Activated CD8-positive, alpha-beta T cell treated with anti-CD3 and anti-CD28 coated beads, Interleukin-2, amount 10 ng/mL, durations not matched to agents 7 days and 5 days (primary cell): ENCODE results near the gene SH3YL1. TPM values are rescaled to one million over a fixed set of nuclear protein-coding genes. Genes with fewer than 3 reads are reported as not detected.

Experiments
- ATAC-seq: fragments of 150-1000 bp; cut with Tn5 transposase; one replicate; pipeline ENCODE4 v1.10.0; 2021; ENCODE audit warnings: moderate library complexity
- CTCF ChIA-PET: fragments of 350-600 bp; sonication (Branson Sonifier 250); formaldehyde crosslinking; loops from one replicate; lab custom pipeline; 2021; ENCODE audit warnings: antibody characterized with exemption; lab: Charles Lee
- POLR2A ChIA-PET: fragments of 350-600 bp; sonication (Branson Sonifier 250); formaldehyde crosslinking; loops from one replicate; lab custom pipeline; 2021; ENCODE audit warnings: antibody characterized with exemption; lab: Charles Lee
- DNase-seq: peaks from one replicate; pipeline ENCODE4 v3.0.0-alpha.2; 2020
- H3K27ac Mint-ChIP-seq: one replicate; pipeline ENCODE4 v1.8.0; 2021; ENCODE audit warnings: mild to moderate bottlenecking, mixed read lengths
- H3K27me3 Mint-ChIP-seq: one replicate; pipeline ENCODE4 v1.8.0; 2021; ENCODE audit warnings: low read depth, mixed read lengths
- H3K36me3 Mint-ChIP-seq: one replicate; pipeline ENCODE4 v1.8.0; 2021; ENCODE audit warnings: low read depth, mixed read lengths
- H3K4me1 Mint-ChIP-seq: one replicate; pipeline ENCODE4 v1.8.0; 2021; ENCODE audit warnings: low read depth, mixed read lengths
- H3K4me3 Mint-ChIP-seq: one replicate; pipeline ENCODE4 v1.8.0; 2021; ENCODE audit warnings: mild to moderate bottlenecking, mixed read lengths
- H3K9me3 Mint-ChIP-seq: one replicate; pipeline ENCODE4 v1.8.0; 2022; ENCODE audit warnings: mixed read lengths; ENCODE audit not compliant: insufficient read depth
- total RNA-seq, 2 experiments: library from RNA; stranded (reverse); gene quantifications; one replicate each; pipeline ENCODE4 v1.2.3, GENCODE V29; 2021

Gene SH3YL1
- total RNA-seq, 2 experiments from 2014 or later: 10.9 to 13.2 TPM

- Mint-ChIP-seq H3K4me1 (no peaks in the 10 kb centered on the region), H3K4me3 (no peak overlapping the region), H3K9me3 (no peaks in the 10 kb centered on the region), H3K27ac (no peak overlapping the region), H3K27me3 (no peaks in the 10 kb centered on the region), H3K36me3 (peaks cover 45% of the 10 kb centered on the region)
- DNase-seq (no peak), ATAC-seq (no peak)
- CTCF ChIA-PET: no interaction called here
- POLR2A ChIA-PET: no interaction called here
These were observed 16.3 kb upstream of the SH3YL1 start for GRCh38 chr2:279956-280649.

- ChIA-PET POLR2A (interaction anchor here (1.0 kb wide), 1 partner anchor 11 kb away, joined by 3 read pairs; no protein-coding TSS in a partner anchor), CTCF (no interaction called here)
- H3K36me3 Mint-ChIP-seq: peaks cover 50% of the 10 kb centered on the region
These were observed 15.5 kb upstream of the SH3YL1 start for GRCh38 chr2:279366-279765.

GRCh38 chr2:278927-279320, 15.1 kb upstream of the SH3YL1 start:
- no peak for DNase-seq
- no peaks in the 10 kb centered on the region for H3K27me3 Mint-ChIP-seq
- ATAC-seq: no peak
- no peaks in the 10 kb centered on the region for H3K4me1 Mint-ChIP-seq
- peaks cover 52% of the 10 kb centered on the region for H3K36me3 Mint-ChIP-seq
- H3K4me3 Mint-ChIP-seq: no peak overlapping the region
- H3K9me3 Mint-ChIP-seq: no peaks in the 10 kb centered on the region
- H3K27ac Mint-ChIP-seq: no peak overlapping the region
- ChIA-PET POLR2A (interaction anchor here (1.0 kb wide), 1 partner anchor 12 kb away, joined by 3 read pairs; no protein-coding TSS in a partner anchor), CTCF (no interaction called here)

More at GRCh38 chr2:279366-279765, 15.5 kb upstream of the SH3YL1 start:
- H3K9me3 Mint-ChIP-seq: no peaks in the 10 kb centered on the region
- H3K4me3 Mint-ChIP-seq: no peak overlapping the region
- ATAC-seq: no peak
- H3K27me3 Mint-ChIP-seq: no peaks in the 10 kb centered on the region
- no peak for DNase-seq
- H3K4me1 Mint-ChIP-seq: no peaks in the 10 kb centered on the region
- no peak overlapping the region for H3K27ac Mint-ChIP-seq

GRCh38 chr2:278312-278926, 14.6 kb upstream of the SH3YL1 start:
- H3K27me3 Mint-ChIP-seq: no peaks in the 10 kb centered on the region
- no peak for ATAC-seq
- ChIA-PET POLR2A (interaction anchor here (1.0 kb wide), 1 partner anchor 12 kb away, joined by 3 read pairs; no protein-coding TSS in a partner anchor), CTCF (no interaction called here)
- H3K36me3 Mint-ChIP-seq: peaks cover 52% of the 10 kb centered on the region
- H3K4me3 Mint-ChIP-seq: no peak overlapping the region
- no peak for DNase-seq
- H3K4me1 Mint-ChIP-seq: no peaks in the 10 kb centered on the region
- no peak overlapping the region for H3K27ac Mint-ChIP-seq
- no peaks in the 10 kb centered on the region for H3K9me3 Mint-ChIP-seq

GRCh38 chr2:275466-275865, 11.6 kb upstream of the SH3YL1 start:
- ChIA-PET CTCF (interaction anchor here (1.6 kb wide), 1 partner anchor 10 kb away, joined by 4 read pairs; no protein-coding TSS in a partner anchor), POLR2A (no interaction called here)
- ATAC-seq (no peak), DNase-seq (no peak)
- Mint-ChIP-seq H3K9me3 (no peaks in the 10 kb centered on the region), H3K4me1 (peaks cover 4% of the 10 kb centered on the region), H3K27ac (no peak overlapping the region), H3K4me3 (no peak overlapping the region), H3K36me3 (peaks cover 52% of the 10 kb centered on the region), H3K27me3 (no peaks in the 10 kb centered on the region)

GRCh38 chr2:274503-274902, 10.7 kb upstream of the SH3YL1 start:
- Mint-ChIP-seq H3K4me3 (no peak overlapping the region), H3K9me3 (no peaks in the 10 kb centered on the region), H3K4me1 (peaks cover 10% of the 10 kb centered on the region), H3K36me3 (peaks cover 52% of the 10 kb centered on the region), H3K27ac (no peak overlapping the region), H3K27me3 (no peaks in the 10 kb centered on the region)
- DNase-seq: no peak
- POLR2A ChIA-PET: no interaction called here
- CTCF ChIA-PET: interaction anchor here (1.1 to 1.7 kb wide), 6 partner anchors 11 to 256 kb away, joined by 3 to 5 read pairs (median 4); partner anchors contain the start of gene SH3YL1
- ATAC-seq: no peak

- DNase-seq: no peak
- Mint-ChIP-seq H3K27me3 (no peaks in the 10 kb centered on the region), H3K4me3 (no peak overlapping the region), H3K36me3 (peaks cover 46% of the 10 kb centered on the region), H3K4me1 (peaks cover 18% of the 10 kb centered on the region), H3K27ac (no peak overlapping the region), H3K9me3 (no peaks in the 10 kb centered on the region)
- no peak for ATAC-seq
- ChIA-PET CTCF (interaction anchor here (1.2 to 1.7 kb wide), 4 partner anchors 10 to 254 kb away, joined by 3 to 4 read pairs (median 4); partner anchors contain the start of gene SH3YL1), POLR2A (no interaction called here)
These were observed 9.5 kb upstream of the SH3YL1 start for GRCh38 chr2:273333-273732.

GRCh38 chr2:271917-272316, 8.1 kb upstream of the SH3YL1 start:
- peaks cover 29% of the 10 kb centered on the region for H3K4me1 Mint-ChIP-seq
- no peak overlapping the region for H3K27ac Mint-ChIP-seq

GRCh38 chr2:270861-271260, 7.0 kb upstream of the SH3YL1 start:
- H3K4me1 Mint-ChIP-seq: peaks cover 39% of the 10 kb centered on the region
- DNase-seq (no peak), ATAC-seq (no peak)
- CTCF ChIA-PET: interaction anchor here (1.1 kb wide), 1 partner anchor 9 kb away, joined by 3 read pairs; no protein-coding TSS in a partner anchor
- POLR2A ChIA-PET: no interaction called here
- H3K27me3 Mint-ChIP-seq: no peaks in the 10 kb centered on the region
- no peak overlapping the region for H3K27ac Mint-ChIP-seq
- no peaks in the 10 kb centered on the region for H3K9me3 Mint-ChIP-seq
- H3K4me3 Mint-ChIP-seq: no peak overlapping the region
- H3K36me3 Mint-ChIP-seq: peaks cover 37% of the 10 kb centered on the region

More at GRCh38 chr2:271917-272316, 8.1 kb upstream of the SH3YL1 start:
- ATAC-seq (no peak), DNase-seq (no peak)
- Mint-ChIP-seq H3K36me3 (peaks cover 43% of the 10 kb centered on the region), H3K27me3 (no peaks in the 10 kb centered on the region), H3K9me3 (no peaks in the 10 kb centered on the region), H3K4me3 (no peak overlapping the region)
- ChIA-PET POLR2A (interaction anchor here (0.7 kb wide), 1 partner anchor 31 kb away, joined by 3 read pairs; no protein-coding TSS in a partner anchor), CTCF (no interaction called here)

- Mint-ChIP-seq H3K4me3 (no peak overlapping the region), H3K36me3 (peaks cover 32% of the 10 kb centered on the region), H3K27me3 (no peaks in the 10 kb centered on the region), H3K4me1 (peaks cover 43% of the 10 kb centered on the region), H3K9me3 (no peaks in the 10 kb centered on the region), H3K27ac (no peak overlapping the region)
- POLR2A ChIA-PET: no interaction called here
- ATAC-seq (no peak), DNase-seq (no peak)
- CTCF ChIA-PET: no interaction called here
These were observed 5.7 kb upstream of the SH3YL1 start for GRCh38 chr2:269356-270030.

- Mint-ChIP-seq H3K9me3 (no peaks in the 10 kb centered on the region), H3K4me3 (no peak overlapping the region), H3K27me3 (no peaks in the 10 kb centered on the region), H3K4me1 (peaks cover 45% of the 10 kb centered on the region), H3K36me3 (peaks cover 28% of the 10 kb centered on the region), H3K27ac (no peak overlapping the region)
- ATAC-seq (no peak), DNase-seq (no peak)
- ChIA-PET CTCF (no interaction called here), POLR2A (no interaction called here)
These were observed 4.5 kb upstream of the SH3YL1 start for GRCh38 chr2:268323-268722.
